SK-N-SH treated with all-trans-retinoic acid at 6 μM for 48 hours (cell line): Measurements from ENCODE around the gene TAF15.

Source experiments
- ARNTL ChIP-seq: fragments of 450-650 bp; formaldehyde crosslinking; IDR thresholded peaks from 2 replicates; pipeline ENCODE4 v1.5.0; 2020; ENCODE audit warnings: low read depth, mild to moderate bottlenecking, moderate library complexity, borderline replicate concordance
- CREB5 ChIP-seq: fragments of 250-450 bp; sonication (Bioruptor Pico); IDR thresholded peaks from 2 replicates; pipeline ENCODE4 v1.5.1; 2020; ENCODE audit warnings: low read depth, mild to moderate bottlenecking, moderate library complexity
- PATZ1 ChIP-seq: fragments of 250-450 bp; sonication (Bioruptor Pico); IDR thresholded peaks from 2 replicates; pipeline ENCODE4 v1.8.0; 2020; ENCODE audit warnings: mild to moderate bottlenecking, moderate library complexity, borderline replicate concordance
- POU6F1 ChIP-seq: fragments of 250-450 bp; sonication (Bioruptor Pico); IDR thresholded peaks from 2 replicates; pipeline ENCODE4 v1.8.0; 2021; ENCODE audit warnings: low read depth, mild to moderate bottlenecking, moderate library complexity, borderline replicate concordance
- ZNF565 ChIP-seq: fragments of 450-650 bp; formaldehyde crosslinking; conservative IDR thresholded peaks from 2 replicates; pipeline ENCODE4 v1.5.0; 2020; ENCODE audit warnings: low read depth, mild to moderate bottlenecking, moderate library complexity

DNA sequence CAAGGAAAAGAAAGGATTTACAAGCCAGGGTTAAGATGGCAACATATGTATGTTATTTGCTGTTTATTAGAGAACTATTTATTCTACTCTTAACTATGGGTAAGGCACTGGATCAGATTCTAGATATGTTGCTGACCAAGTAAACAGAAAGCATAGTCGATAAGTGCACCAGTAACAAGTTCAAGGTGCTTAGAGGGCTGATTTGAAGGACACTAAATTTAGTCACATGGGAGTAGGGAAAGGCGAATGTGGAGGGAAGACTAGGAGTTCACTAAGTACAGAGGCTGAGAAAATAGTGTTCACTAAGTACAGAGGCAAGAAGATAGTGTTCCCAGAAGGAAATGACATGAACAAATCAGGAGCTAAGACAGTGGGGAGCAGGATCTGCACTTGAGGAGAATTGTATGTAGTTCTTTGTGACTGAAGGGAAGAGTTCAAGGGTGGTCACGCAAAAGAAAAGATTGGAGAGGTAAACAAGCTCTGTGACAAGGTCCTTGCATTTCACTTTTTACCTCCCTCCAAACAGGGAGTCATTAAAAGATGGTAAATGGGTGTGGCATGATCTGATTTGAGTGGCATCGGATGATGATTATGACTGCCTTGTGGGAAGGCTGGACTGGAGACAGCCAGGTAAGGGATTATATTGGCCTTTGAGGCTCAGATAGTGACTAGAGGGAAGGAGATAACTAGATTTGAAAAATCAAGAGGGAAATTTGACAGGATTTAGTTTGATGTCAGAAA, 38.5 kb downstream of the TAF15 start:
- TF ChIP-seq POU6F1 (CRISPR knock-in tag) (no peak), PATZ1 (CRISPR knock-in tag) (no peak), CREB5 (CRISPR knock-in tag) (no peak), ZNF565 (CRISPR knock-in tag) (no peak), ARNTL (CRISPR knock-in tag) (no peak)
